ENCODE measurements around the gene TMEM240.
"Not testable (repeated sequence)": the region's sequence is repeated elsewhere in the genome, so short reads cannot be mapped to it uniquely, and the experiment has no call there.

Gene TMEM240

DNA sequence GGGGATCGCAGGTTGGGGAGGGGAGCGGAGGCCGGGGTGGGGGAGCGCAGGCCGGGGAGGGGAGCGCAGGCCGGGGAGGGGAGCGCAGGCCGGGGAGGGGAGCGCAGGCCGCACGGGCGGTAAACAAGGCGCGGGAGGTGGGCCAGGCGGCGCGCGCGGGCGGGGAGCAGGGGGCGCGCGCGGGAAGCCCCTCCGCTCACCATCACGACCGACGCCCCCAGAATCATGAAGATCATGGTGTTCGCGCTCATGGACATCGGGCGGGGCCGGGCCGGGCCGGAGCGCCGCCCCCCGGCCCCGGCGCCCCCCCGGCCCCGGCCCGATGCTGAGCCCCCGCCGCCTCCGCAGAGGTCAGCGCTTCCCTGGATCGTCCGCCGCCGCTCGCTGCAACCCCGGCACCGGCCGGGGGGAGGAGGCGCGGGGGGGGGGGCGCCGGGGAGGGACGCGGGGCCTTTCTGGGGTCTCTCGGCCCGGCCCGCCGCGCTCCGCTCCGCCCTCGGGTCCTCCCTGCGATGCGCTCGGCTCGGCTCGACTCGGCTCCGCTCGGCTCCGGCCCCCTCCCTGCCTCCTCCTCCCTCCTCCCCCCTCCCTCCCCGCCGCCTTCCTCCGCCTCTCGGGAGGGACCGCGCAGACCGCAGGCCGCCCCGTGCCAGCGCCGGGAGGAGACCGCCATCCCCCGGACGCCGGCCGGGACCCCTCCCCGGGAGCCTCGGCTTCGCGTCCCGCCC is at the start of gene TMEM240:
TMEM240 (minus strand) TSS at position 535 of the 728 bp plus-strand sequence; CDS start at position 257, 278 bp downstream.
- DNase-seq: no peak

DNA sequence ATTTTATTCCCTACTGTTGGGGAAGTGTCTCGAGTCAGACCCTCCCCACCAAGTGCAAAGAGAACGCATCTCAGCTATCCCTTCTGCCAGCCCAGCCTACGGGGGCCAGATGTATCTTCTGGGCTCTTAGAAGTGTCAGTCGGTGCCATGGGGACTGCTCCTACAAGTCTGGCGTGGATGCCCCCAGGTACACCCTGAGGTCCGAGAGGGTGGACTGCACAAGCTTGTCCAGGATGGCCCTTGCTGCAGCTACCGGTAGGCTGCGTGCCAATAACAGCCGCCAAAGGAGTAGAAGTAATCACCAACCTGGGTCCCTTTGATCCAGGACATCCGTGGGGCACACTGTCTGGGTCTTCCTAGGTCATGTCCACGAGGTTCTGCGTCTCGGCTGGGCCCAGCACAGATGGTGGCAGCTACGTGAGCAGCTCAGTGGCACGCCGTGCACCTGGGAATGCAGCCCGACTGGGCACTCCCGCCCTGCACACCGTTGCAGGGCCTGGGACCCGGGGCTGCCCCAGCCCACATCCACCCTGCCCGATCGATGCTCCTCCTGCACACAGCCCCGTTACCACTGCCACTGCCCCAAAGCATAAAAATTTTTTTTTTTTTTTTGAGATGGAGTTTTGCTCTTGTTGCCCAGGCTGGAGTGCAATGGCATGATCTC is 43.1 kb upstream of the TMEM240 start:
- DNase-seq: no peak

DNA sequence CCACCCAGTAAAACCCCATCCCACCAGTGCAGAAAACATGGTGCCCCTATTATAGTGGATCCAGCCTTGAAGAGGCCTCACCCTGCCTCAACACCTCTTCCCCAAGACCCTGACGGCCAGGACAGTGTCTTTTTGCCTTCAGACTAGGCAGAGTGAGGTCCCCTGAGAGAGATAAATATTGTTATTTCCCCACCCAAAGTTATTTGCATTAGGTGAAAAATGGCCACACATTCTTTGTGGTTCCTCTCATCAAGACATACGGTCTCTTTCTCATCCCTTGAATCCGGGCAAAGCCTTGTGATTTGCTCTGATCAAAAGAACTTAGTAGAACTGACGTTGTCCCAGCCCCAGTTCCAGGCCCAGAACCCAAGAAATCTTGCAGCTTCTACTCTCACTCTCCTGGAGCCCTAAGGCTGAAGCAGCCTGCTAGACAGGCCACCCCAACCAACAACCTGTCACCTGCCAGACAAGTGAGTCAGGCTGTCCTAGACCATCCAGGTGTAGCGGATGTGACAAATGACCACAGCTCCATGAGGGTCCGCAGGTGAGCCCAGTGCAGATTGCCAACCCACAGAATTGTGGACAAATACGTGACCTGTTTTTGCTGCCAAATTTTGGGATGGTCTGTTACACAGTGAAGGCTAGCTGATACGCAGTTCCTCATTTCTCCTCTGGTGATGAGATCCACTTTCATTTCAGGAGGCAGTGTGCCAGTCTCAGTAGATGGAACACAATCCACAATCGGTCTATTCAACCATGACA is 42.3 kb upstream of the TMEM240 start:
- DNase-seq: no peak

DNA sequence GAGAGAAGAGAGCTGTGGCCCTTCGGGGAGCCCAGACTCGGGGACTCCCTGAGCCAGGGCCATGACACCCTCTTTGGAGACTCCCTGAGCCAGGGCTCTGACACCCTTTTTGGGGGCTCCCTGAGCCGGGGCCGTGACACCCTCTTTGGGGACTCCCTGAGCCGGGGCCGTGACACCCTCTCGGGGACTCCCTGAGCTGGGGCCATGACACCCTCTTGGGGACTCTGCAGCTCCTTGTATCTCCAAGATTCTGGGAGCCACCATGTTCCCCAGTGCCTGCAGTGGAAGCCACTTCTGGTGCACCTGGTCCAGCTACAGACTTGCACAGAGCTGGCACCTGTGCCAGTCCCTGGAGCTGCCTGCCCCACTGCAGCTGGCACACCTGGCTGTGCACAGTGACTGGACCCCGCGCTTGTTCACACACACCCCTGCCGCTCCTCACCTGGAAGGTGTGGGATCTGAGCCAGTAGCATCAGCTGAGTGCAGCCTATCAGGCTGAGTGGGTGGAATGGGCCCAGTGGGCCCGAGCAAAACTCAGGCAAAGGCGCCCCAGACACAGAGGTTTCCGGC is 38.0 kb upstream of the TMEM240 start:
- no peak for DNase-seq

DNA sequence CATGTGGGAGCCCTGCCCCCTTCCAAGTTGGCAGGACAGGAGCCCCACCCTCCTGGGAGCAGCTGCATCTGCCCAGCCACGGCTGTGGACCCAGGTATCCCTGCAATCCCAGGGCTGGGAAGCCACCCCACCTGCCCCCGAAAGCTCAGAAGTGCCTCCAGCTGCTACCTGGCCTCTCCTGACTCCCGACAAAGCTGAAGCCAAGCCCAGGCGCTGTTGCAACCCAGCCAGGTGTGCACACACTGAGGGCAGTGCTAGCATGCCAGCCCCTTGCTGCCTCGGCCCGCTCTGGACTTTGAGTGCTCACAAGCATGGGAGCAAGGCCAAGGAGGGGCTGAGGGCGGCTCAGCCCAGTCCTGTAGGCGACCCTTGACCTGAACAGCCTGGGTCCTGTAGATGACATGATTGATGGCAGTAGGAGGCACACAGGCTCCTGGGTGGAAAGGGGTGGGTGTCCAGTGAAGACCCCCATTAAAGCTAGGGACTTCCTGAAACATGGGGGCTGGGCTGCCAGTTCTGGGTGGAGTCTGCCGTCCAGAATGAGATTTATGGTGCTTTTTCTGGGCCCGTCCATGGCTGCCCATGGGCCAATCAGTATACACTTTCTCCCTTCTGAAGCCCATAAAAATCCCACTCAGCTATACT is 37.1 kb upstream of the TMEM240 start:
- no peak for DNase-seq

DNA sequence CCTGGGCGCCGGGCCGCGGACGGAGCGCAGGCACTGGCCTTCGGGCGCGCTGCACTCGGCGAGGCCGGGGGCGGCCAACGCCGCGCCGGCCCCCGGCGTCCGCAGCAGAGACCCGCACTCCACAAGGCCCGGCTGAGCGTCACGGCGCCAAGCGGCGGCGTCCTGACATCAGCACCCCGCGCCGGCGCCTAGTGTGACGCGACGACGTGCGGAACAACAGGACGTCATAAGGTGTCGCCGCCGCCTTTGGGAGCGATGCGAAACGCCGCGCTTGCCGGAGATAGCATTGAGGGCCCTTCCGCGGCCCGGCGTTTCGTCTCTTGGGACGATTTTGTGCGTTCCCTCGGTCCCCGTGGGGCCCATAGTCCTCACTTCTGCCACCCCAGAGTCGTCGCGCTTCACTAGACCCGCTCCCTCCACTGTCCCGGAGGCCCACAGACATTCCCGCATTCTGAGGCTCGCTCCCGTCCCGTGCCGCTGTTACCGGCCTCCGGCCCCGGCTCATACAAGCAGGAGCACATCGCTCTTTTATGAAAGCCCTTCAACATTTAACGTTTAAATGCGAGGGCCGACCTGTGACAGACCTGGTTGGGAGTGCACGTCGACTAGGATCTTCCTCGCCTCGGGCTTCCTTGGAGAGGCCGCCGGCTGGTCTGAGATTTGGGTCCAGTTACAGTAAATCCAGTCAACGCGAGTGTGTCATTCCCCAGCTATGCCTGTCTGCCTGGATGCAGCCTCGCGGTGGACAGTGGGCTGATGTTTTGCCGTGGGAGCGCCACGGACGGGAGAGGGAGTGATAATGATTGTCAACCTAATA is 34.5 kb upstream of the TMEM240 start, which contains the start of gene SSU72:
SSU72 (minus strand) TSS at position 143 of the 817 bp plus-strand sequence. CDS start 306 bp downstream, outside the sequence.
- peak; percentile 89 for DNase-seq

DNA sequence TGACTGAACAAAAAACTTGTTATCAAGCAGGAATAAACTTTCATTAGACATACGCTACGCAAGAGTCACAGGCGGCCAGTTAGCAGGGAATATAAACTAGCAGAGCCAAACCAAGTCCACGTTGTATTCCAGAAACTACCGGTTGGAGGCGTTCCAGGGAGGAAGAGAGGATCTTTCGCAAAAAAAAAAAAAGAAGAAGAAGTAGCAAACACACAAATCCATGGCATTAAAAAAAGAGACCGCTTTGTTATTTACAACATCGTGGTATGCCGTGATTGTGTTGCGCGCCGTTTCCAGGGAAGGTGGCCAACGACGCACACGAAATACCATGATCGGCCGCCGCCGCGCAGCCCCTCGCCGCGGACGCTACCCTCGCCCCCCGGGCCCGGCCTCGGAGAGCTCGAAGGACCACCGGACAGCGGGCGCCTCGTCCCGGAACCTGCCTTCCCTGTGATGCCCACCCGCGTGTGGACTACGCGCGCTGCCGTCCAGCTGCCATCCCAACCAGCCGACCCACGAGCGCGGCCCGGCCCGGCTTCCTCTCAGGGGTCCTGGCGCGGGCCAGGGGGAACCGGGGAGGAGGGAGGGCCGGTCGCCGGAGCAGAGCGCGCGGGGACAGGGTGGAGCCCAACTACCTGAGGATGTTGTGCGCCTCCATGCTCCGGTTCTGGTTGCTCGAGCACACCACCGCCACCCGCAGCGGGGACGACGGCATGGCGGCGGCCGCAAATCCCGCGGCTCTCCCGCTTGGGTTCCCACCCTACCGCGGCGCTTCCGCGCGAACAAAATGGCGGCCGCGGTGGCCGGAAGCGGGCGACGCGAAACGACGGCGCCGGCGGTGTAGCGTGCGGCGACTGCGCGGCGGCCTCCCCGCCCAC is 33.7 kb upstream of the TMEM240 start:
- peak; percentile 75 for DNase-seq

DNA sequence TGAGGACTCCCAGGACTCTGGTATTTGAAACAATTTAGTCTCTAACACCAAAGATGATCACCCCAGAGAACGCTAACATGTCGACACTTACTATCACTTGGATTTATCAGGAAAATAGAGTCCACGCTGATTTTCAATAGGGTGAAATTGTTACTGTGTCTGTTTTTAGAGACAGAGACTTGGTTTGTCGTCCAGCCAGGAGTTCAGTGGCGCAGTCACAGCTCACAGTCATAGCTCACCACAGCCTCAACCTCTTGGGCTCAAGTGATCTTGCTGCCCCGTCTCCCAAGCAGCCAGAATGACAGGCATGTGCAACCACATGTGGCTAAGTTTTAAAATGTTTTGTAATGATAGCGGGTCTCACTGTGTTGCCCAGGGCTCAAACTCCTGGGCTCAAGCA is 28.9 kb upstream of the TMEM240 start:
- no peak for DNase-seq

DNA sequence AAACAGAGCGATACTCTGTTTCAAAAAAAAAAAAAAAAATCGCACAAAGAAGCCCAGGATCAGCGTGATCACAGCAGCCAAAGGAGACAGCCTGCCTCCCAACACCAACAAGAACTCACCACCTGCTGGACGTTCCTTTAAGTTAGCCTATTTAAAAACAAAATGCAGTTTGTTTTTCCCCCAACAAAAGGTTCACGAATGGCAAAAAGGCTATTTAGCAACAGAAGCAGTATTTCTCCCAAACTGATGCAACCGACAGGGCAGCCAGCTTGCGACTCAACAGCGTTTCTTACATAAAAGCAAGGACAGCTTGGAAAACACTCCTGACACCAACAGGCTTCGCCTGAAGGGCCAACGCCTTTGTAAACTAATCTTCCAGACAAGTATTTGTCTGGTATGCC is 27.5 kb upstream of the TMEM240 start:
- no peak for DNase-seq

DNA sequence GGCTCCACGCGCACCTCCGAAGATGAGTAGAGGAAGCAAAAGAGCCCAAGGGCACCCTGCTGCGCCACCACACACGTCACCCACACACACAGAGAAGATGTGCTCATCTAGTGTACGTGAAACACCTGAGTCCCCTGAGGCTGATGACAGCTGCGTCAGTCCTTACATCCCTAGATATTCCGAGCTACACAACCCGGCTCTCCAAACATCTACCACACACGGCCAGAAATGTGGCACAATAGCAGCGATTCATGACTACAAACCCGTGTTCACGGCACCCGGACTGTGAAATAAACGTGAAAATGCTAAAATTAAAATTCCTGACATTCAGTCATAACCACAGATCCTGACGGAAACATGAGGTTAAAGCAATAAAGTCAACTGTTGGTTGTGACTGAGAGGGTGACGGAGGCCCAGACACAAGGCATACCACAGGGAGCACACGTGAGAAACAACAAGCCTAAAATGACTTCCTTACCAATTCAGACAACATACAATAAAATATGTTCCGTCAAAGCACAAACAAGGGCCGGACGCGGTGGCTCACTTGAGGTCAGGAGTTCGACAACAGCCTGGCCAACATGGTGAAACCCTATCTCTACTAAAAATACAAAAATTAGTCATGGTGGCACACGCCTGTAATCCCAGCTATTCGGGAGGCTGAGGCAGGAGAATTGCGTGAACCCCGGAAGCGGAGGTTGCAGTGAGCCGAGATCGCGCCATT is 26.9 kb upstream of the TMEM240 start:
- no peak for DNase-seq

DNA sequence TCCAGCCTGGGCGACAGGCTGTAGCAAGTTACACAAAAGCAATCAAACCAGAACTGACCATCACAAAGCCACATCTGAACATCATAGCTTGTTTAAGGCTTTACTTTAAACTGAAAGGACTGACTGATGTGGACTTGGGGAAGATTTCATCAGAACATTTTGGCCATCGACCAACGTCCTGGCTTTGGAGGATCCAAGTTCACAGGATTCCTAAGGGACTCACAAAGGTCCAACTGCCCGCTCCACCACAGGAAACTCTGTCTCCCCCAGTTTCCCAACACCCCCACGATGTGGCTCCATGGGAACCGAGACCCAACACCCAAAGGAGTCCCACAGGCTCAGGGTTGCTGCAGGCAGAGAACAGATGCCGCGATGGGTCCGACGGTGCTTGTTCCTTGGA is 24.9 kb upstream of the TMEM240 start:
- no peak for DNase-seq

DNA sequence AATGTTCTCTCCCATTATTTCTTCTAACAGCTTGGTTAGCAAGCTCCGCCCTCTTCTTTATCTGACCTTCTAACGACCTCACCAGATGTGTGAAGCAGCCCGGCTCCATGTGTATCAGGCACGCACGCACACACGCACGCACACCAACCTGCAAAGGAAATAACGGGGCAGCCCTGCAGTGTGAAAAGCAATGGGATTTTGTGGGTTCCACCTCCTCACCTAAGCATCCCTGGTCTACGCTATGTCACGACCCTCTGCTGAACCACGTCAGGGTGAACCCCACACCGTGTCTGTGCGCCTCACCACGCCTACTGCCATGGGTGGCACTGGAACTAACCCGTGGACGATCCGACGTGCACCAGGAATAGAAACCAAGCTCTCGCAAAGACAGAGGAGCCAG is 23.8 kb upstream of the TMEM240 start:
- DNase-seq: no peak

DNA sequence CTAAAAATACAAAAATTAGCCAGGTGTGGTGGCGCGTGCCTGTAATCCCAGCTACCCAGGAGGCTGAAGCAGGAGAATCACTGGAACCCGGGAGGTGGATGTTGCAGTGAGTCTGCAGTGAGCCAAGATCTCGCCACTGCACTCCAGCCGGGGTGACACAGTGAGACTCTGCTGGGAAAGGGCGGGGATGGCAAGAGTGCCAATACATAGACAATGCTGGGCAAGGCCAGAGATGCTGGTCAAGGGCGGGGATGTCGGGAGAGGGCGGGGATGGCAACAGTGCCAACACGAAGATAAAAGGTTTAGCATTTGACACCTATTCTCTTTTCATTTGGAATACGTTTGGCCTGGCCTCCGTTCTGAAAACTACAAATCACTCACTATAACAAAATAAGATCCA is 23.3 kb upstream of the TMEM240 start:
- no peak for DNase-seq

DNA sequence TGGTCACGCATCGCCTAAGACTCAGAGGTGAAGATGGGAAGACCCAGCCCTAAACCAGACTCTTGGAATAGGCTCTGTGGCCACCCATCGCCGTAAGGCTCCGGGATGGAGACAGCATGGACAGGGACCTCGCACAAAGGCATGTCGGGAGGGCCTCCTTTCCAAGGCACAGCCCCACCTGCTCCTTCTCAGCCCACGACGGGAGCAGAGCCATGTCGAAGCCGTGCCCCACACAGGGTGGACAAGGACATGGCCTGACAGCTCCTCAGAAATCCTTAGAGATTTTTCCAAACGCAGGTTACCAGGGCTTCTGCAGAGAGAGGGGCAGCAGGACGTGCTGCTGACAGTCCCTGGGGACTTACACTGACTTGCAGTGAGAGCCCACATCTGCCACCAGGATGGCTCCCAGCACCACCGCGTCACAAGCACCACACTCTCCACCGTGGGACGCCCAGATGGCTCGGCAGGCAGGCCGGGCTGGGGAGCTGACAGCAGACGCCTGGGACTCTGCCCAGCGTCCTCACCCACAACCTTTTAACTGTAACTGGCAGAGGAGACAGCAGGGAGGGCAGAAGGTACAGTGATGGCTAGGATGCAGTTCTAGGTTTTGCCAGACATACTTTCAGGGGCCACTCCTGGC is 22.3 kb upstream of the TMEM240 start:
- no peak for DNase-seq

DNA sequence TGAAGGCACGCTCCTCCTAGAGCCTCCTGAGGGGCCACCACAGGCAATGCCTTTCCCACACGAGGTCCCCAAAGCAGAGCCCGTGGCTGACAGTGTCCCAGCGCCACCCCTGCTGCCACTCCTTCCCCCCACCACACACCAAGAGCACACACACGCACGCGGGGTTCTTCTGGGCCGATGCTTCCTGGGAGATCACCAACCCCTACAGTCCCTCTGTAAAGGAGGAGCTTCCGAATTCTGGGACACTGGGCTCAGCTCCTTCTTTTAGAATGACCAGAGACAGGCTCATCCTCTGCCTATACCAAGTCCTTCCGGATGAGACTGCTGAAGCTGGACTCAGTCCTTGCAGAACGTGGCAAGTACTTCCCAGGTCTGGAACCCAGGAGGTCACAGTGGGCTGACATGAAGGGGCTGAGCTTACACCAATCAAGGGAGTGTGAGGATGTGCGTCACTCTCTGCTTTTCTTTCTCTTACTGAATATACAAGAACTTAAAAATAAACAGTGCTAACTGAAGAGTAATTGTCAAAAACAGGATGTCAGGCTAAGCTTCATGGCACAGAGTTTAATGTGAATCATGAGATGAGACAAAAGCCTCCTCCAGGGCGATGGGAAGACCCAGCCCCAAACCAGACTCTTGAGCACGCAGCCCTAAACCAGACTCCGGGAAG is 21.5 kb upstream of the TMEM240 start:
- DNase-seq: no peak

DNA sequence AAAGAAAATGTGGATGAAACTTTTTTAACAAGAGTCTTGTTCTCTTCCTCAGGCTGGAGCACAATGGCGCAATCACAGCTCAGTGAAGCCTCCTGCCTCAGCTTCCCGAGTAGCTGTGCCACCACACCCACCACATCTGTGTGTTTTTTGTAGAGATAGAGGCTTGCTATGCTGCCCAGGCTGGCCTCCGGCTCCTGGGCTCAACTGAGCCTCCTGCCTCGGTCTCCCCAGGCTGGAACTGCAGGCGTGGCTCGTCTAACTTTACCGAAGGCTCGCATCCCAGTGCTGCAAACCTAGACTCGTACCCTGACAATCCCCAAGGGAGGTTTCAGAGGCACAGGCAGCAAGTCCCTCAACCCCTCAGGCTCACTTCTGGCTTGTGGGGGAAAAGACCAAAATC is 19.8 kb upstream of the TMEM240 start:
- DNase-seq: no peak

DNA sequence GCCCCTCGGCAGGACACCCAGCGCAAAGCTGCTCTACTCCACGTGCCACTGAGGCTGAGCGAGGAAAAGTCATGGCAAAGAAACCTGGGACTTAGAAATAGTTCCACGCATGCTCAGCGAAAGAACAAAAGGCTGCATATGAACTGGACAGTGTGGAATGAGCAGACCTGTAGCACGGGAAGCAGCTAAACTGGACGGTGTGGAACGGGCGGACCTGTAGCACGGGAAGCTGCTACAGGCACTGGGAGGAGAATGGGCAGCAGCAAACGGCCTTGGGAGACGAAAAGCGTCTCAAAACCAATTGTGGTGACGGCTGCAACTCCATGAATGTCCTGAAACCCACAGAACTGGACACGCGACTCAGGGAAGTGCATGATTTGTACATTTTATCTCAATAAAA is 18.6 kb upstream of the TMEM240 start:
- DNase-seq: no peak

DNA sequence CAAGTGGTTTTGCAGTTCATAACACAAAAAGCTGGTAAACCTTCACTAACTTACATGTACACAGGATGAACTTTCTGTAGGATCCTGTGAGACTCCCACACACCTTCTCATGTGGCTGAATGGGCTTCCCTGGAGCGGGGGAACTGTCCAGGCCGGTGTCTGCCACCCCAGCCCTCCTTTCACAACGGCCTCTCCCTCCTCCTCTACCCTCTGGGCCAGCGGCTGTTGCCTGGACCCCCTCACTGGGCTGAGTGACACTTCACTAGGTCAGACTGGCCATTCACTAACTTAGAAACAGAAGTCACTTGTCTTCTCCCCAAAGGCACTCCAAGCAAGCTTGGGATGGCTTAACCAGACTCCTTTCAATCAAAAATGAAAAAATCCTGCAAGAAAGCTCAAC is 18.2 kb upstream of the TMEM240 start:
- DNase-seq: no peak

DNA sequence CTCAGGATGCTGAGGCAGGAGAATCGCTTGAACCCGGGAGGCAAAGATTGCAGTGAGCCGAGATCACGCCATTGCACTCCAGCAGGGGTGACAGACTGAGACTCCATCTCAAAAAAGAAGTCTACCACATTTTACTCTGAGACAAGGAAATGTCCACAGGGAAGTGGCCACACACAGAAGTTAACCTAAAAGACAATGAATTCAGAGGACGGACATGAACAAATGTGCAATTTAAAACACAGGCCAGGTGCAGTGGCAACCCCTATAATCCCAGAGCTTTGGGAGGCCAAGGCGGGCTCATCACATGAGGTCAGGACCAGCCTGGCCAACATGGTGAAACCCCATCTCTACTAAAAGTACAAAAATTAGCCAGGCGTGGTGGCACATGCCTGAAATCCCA is 17.3 kb upstream of the TMEM240 start:
- not testable (repeated sequence) for DNase-seq
